GM06990 (cell line): ENCODE measurements around the gene KLHL29.

Source experiments
- DNase-seq: peaks from one replicate; pipeline ENCODE4 v3.0.0-alpha.2; 2011; ENCODE audit not compliant: insufficient read length; ENCODE audit errors: extremely low read depth
- H3K27me3 ChIP-seq: replicated peaks from 2 replicates; pipeline ENCODE4 v1.6.0; 2011; ENCODE audit warnings: low read length; ENCODE audit not compliant: control insufficient read depth, insufficient read depth
- H3K36me3 ChIP-seq: 2 replicates; pipeline ENCODE4 v1.5.1; 2011; ENCODE audit warnings: low read length; ENCODE audit not compliant: control insufficient read depth, insufficient read depth
- H3K4me3 ChIP-seq: replicated peaks from 2 replicates; pipeline ENCODE4 v1.5.1; 2011; ENCODE audit warnings: low read depth, mild to moderate bottlenecking, control low read depth, low read length
- TF ChIP-seq, protein P1 (sequence below): IDR thresholded peaks from 2 replicates; pipeline ENCODE4 v1.5.1; 2011; ENCODE audit warnings: low read length, control low read depth, mild to moderate bottlenecking, inconsistent platforms; ENCODE audit not compliant: insufficient read depth, poor library complexity, severe bottlenecking

Gene KLHL29

DNA sequence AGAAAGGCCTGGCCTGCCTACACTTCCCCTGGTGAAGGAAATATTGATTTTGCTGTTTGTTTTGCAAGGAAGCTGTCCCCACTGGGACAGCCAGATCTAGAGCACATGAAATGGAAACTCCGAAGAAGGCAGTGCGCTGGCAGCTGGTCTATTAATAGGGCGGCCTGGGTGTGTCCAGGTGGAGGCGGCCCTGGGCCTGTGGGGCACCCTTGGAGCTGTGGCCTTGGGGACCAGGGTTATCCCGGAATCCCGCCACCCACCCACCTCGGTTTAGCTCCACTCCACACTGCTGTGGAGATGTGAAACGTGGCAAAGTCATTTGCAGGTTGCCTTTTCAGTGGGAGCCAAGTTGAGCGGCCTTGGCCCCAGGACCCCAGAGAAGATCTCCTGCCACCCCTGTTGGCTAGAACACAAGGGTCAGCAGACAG is 204.3 kb downstream of the KLHL29 start:
- no peaks in the 10 kb centered on the region; the same call in 1 of the 2 replicates for H3K36me3 ChIP-seq
- DNase-seq, result no peak
- no peaks in the 10 kb centered on the region for H3K27me3 ChIP-seq
- H3K4me3 ChIP-seq, result no peak overlapping the region
- TF ChIP-seq, protein P1, sequence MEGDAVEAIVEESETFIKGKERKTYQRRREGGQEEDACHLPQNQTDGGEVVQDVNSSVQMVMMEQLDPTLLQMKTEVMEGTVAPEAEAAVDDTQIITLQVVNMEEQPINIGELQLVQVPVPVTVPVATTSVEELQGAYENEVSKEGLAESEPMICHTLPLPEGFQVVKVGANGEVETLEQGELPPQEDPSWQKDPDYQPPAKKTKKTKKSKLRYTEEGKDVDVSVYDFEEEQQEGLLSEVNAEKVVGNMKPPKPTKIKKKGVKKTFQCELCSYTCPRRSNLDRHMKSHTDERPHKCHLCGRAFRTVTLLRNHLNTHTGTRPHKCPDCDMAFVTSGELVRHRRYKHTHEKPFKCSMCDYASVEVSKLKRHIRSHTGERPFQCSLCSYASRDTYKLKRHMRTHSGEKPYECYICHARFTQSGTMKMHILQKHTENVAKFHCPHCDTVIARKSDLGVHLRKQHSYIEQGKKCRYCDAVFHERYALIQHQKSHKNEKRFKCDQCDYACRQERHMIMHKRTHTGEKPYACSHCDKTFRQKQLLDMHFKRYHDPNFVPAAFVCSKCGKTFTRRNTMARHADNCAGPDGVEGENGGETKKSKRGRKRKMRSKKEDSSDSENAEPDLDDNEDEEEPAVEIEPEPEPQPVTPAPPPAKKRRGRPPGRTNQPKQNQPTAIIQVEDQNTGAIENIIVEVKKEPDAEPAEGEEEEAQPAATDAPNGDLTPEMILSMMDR, result no peak

DNA sequence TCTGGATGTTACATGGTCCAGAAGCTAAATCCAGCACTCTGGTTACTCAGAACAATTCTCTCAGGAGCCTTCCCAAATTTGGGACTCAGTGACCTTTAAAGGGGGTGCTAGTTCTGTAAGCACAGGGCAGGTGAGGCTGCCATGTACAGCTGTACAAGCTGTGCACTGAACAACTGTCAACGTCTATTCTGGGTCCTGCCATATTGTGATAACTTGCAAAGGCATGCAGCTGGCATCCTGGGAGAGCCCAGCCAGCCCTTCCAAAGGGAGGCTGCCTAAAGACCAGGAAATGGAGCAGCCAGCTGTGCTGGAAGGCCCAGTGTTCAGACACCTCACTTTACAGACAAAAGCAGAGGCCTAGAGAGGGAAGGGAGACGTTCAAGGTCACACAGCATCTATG is 204.8 kb downstream of the KLHL29 start:
- Histone ChIP-seq H3K36me3 (no peaks in the 10 kb centered on the region; the same call in 1 of the 2 replicates), H3K4me3 (no peak overlapping the region), H3K27me3 (no peaks in the 10 kb centered on the region)
- DNase-seq, result no peak
- TF ChIP-seq, protein P1, result no peak

DNA sequence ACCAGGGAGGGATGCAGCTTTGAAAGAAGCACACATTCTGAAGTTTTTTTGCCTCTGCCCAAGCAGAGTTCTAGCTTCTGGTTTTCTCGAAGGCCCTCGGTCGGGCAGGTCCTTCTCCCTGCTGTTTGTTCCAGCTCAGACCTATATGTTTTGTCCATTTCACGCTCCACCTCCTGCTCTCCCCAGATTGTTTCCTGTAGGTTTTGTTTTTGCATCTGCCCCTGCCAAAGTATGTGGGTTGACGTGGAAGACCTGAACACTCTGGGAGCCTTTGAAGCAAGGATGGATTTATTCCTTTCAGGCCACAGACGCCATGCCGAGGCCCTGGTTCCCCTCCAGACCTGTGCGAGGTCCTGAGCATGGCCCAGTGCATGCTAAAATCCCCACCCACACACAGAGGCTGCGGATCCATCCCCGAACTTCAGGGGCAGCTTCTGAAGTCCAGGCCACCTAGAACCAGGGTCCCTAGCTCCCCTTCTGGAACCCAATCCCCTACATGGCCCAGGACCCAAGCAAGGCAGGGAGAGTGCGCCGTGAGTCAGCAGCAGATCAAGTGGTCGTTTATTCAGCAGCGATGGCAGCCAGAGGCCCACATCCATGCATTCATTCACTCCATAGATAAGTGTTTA is 205.4 kb downstream of the KLHL29 start:
- DNase-seq, result no peak
- Histone ChIP-seq H3K36me3 (no peaks in the 10 kb centered on the region; the same call in 1 of the 2 replicates), H3K4me3 (no peak overlapping the region), H3K27me3 (no peaks in the 10 kb centered on the region)
- TF ChIP-seq, protein P1, result no peak

DNA sequence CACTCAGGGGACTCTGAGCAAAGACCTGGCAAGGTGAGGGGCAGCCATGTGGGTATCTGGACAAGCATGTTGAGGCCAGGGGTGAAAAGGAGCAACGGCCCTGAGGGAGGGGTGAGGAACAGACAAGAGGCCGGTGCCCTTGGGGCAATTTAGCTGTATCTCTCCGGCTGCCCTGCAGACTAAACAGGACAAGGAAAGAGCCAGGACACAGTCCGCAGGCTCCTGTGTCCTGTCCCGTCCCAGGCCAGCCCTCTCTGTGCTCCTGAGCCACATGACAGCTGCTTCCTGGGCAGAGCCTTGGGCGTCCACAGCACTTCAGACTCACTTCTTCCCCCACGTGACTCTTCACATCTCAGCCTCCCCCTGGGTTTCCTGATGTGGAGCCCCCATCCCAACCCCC is 206.1 kb downstream of the KLHL29 start:
- TF ChIP-seq, protein P1, result no peak
- no peaks in the 10 kb centered on the region for H3K27me3 ChIP-seq
- no peak overlapping the region for H3K4me3 ChIP-seq
- H3K36me3 ChIP-seq, result no peaks in the 10 kb centered on the region; the same call in 1 of the 2 replicates
- DNase-seq, result no peak

DNA sequence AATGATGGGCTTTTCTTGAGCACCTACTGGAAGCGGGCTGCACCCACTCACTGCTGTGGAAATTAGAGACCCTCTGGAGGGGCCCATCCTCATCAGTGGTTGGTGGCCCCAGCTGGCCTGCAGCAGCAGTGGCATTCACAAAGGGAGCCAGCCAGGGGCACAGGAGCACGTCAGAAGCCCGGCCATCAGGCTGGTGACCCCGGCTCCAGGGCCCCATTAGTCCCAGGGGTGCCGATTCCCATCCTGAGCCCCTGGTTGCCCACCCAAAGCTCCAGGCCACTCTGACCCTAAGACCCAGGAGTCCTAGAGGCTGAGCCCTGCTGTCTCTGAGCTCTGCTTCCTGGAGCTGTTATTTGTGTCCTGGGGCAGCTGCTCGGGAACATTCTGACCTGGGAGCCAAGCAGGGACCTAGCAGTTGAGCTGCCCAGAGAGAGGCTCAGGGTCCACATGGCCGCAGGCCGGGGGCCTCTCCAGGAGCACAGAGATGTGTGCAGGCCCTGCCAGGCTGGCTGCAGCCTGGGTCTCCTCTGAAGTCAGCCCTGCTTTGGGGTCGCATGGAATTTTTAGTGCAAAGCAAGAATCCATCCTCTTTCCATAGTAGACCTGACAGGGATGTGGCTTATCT is 207.2 kb downstream of the KLHL29 start:
- no peak for DNase-seq
- Histone ChIP-seq H3K27me3 (no peaks in the 10 kb centered on the region), H3K4me3 (no peak overlapping the region)

More for the DNA sequence above, 207.2 kb downstream of the KLHL29 start:
- TF ChIP-seq, protein P1, result no peak
- no peaks in the 10 kb centered on the region; the same call in 1 of the 2 replicates for H3K36me3 ChIP-seq
